HG02610 (cell line): ENCODE results near the gene NCEH1.
A peak's percentile ranks its signal among the peaks of the same experiment; 100 is the strongest.
"Not testable (repeated sequence)": the region's sequence is repeated elsewhere in the genome, so short reads cannot be mapped to it uniquely, and the experiment has no call there.

Experiments
- ATAC-seq: cut with Tn5 transposase; IDR thresholded peaks from one replicate; pipeline ENCODE4 v1.9.1; 2021; ENCODE audit warnings: mild to moderate bottlenecking, moderate library complexity; ENCODE audit not compliant: unreplicated experiment

Gene NCEH1, protein sequence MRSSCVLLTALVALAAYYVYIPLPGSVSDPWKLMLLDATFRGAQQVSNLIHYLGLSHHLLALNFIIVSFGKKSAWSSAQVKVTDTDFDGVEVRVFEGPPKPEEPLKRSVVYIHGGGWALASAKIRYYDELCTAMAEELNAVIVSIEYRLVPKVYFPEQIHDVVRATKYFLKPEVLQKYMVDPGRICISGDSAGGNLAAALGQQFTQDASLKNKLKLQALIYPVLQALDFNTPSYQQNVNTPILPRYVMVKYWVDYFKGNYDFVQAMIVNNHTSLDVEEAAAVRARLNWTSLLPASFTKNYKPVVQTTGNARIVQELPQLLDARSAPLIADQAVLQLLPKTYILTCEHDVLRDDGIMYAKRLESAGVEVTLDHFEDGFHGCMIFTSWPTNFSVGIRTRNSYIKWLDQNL

GRCh38 chr3:172710664-172711453, at the start of gene NCEH1:
Gene NCEH1, minus strand, starts transcription at chr3:172711067. Its CDS starts 83 bp downstream, at chr3:172710984.
- peak; percentile 100 for ATAC-seq

GRCh38 chr3:172760416-172760815, 49.5 kb upstream of the NCEH1 start:
- not testable (repeated sequence) for ATAC-seq

DNA sequence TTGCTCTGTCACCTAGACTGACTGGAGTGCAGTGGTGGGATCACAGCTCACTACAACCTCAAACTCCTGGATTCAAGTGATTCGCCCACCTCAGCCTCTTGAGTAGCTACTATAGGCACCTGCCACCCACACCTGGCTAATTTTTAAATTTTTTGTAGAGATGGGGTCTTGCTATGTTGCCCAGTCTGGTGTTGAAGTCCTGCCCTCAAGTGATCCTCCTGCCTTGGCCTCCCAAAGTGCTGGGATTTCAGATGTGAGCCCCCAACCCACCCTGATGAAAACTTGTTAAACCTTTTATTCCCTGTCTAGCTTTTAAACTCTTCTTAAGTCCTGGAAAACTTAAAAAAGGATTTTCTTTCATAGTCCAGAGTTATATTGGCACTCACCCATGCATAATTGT, 42.3 kb upstream of the NCEH1 start:
- no peak for ATAC-seq

DNA sequence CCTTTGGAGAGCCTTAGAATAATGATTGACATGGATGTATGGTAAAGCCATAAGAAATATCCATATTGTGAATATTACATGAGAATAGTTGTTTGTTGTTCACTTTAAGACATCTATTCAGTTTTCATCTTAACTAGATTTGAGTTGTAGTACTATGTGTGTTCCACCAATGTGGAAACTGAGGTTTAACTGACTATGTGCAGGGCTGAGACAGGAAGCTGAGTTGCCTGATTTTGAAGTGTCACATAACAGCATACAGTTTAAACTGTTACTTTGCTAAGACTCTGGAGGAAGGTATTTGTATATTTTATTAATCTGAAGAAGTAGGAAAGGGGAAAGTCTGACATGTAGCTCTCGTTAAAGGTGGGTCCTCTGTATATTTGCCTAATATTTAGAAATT, 41.8 kb upstream of the NCEH1 start:
- ATAC-seq, result no peak

GRCh38 chr3:172751175-172751704, 40.4 kb upstream of the NCEH1 start:
- no peak for ATAC-seq

GRCh38 chr3:172750368-172751174, 39.7 kb upstream of the NCEH1 start, which contains the start of gene ECT2:
Gene ECT2, plus strand, starts transcription at chr3:172750726. Its CDS starts 3,805 bp downstream, at chr3:172754531.
- peak; percentile 97 for ATAC-seq

DNA sequence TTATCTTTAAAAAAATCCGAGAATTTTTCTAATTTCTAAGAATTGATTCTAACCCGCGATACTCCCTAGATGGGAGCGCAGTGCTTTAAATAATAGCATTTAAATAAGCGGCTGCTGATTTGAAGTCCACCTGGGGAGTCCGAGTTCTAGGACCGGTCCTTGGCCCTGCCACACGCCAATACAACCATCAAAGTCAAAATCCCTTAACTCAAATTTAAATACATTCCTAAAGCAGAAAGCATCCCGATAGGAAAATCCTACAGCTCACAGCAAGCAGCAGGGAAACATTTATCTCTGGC, 39.2 kb upstream of the NCEH1 start:
- no peak for ATAC-seq

- ATAC-seq, result no peak
These were observed 38.5 kb upstream of the NCEH1 start for GRCh38 chr3:172749230-172749965.

- ATAC-seq, result no peak
These were observed 35.6 kb upstream of the NCEH1 start for GRCh38 chr3:172746475-172746874.

GRCh38 chr3:172739462-172739861, 28.6 kb upstream of the NCEH1 start:
- ATAC-seq, result no peak

- ATAC-seq, result no peak
These were observed 24.1 kb upstream of the NCEH1 start for GRCh38 chr3:172735014-172735413.

DNA sequence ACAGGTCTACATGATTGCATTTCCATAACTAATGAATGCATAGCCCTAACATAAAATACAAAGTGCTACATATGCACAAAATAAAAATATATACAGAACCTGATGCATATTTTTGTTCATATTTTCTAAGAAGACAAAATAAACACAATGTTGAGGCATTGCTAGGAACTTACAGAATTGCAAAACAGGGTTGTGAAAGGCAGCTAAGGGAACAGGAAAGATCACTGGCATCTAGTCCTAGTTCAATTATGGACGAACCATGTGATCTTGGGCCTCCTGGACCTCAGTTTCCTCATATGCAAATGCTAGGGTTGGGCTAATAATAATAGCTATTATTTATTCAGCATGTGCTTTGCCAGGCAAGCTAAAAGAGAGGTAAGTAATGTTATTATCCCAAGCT, 15.5 kb upstream of the NCEH1 start:
- no peak for ATAC-seq

GRCh38 chr3:172722536-172723040, 11.7 kb upstream of the NCEH1 start:
- ATAC-seq, result not testable (repeated sequence)

GRCh38 chr3:172717493-172718088, 6.7 kb upstream of the NCEH1 start:
- no peak for ATAC-seq

- no peak for ATAC-seq
These were observed 5.6 kb upstream of the NCEH1 start for GRCh38 chr3:172716476-172716875.

- no peak for ATAC-seq
These were observed 2.4 kb upstream of the NCEH1 start for GRCh38 chr3:172713316-172713715.

- ATAC-seq, result no peak
These were observed 558 bp upstream of the NCEH1 start for GRCh38 chr3:172711454-172711795.

DNA sequence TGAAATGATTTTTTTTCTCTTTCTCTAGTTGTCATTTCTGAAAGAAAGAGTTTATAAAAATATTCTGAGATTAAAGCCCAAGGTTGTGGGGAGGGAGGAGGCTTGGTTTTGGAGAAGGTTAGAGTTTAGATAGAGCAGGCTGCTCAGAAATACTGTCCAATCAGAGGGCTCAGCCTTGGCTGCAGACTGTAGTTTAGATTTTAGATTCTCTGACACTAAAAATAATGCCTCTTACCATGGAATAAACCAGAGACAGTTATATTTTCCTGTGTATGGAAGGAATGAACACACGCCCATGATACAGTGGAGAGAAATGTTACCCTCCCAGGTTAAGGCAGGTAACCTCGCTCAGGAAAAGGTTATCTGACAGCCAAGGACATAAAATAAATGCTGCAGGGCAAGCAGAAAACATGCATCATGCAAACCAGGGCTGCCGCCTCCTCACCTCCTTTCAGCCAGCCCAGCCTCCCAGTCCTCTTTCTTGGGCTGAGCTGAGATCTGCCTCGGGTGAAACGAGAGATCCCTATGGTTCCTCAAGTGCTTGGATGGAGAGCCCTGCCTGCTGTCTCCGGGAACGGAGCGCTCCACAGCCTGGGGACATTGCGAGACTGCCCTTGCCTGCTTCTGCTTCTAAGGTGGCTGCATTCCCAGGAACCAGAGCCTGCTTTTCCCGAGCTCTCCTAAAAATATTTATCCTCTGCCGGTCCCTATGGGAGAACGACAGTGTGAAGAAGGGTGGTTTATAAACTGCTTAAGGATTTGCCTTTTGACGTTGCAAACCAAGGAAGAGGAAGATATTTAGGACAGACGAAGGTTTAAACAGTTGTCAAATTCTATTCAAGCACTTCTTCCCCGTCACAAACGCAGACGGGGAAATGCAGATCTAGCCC, 848 bp downstream of the NCEH1 start:
- no peak for ATAC-seq
